GM13977 (cell line): ENCODE results near the gene FSTL5.
"Not testable (repeated sequence)": the region's sequence is repeated elsewhere in the genome, so short reads cannot be mapped to it uniquely, and the experiment has no call there.

Experiments used
- DNase-seq: peaks from one replicate; pipeline ENCODE4 v3.0.0; 2012; ENCODE audit warnings: low spot score
- in situ Hi-C: fragments of 300-500 bp; cut with MboI; formaldehyde crosslinking; loops from one replicate; pipeline ENCODE4 v1.12.0; 2022; ENCODE audit warnings: low sequenced_read_pairs, low pct_unique_long_range_greater_than_20kb, mixed read lengths, inconsistent platforms; ENCODE audit not compliant: unreplicated experiment
- TF ChIP-seq, protein P1 (sequence below): IDR thresholded peaks from 2 replicates; pipeline ENCODE4 v1.5.1; 2012; ENCODE audit warnings: mild to moderate bottlenecking, control low read depth; ENCODE audit not compliant: insufficient read depth; ENCODE audit errors: extremely low read depth, missing control alignments

Gene FSTL5

DNA sequence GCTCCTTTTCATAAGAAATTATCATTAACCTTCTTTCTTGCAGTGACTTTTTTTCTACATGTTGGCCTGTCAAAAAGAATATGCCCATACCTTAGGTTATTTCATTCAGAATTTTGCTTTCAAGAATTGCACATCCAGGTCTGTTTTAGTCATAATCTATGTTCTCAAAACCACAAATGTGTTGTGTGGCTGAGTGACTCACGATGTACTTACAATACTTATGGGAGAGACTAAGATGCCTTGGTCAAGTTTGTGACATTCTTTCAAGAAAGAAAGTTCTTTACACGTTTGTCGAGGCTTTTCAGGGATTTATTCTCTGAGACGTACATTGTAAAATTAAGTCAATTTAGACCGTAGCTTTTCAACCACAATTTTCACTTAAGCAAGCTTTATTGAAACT is 396.7 kb downstream of the FSTL5 start:
- TF ChIP-seq, protein P1, sequence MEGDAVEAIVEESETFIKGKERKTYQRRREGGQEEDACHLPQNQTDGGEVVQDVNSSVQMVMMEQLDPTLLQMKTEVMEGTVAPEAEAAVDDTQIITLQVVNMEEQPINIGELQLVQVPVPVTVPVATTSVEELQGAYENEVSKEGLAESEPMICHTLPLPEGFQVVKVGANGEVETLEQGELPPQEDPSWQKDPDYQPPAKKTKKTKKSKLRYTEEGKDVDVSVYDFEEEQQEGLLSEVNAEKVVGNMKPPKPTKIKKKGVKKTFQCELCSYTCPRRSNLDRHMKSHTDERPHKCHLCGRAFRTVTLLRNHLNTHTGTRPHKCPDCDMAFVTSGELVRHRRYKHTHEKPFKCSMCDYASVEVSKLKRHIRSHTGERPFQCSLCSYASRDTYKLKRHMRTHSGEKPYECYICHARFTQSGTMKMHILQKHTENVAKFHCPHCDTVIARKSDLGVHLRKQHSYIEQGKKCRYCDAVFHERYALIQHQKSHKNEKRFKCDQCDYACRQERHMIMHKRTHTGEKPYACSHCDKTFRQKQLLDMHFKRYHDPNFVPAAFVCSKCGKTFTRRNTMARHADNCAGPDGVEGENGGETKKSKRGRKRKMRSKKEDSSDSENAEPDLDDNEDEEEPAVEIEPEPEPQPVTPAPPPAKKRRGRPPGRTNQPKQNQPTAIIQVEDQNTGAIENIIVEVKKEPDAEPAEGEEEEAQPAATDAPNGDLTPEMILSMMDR = no peak
- in situ Hi-C loops = no loop called here
- no peak for DNase-seq

DNA sequence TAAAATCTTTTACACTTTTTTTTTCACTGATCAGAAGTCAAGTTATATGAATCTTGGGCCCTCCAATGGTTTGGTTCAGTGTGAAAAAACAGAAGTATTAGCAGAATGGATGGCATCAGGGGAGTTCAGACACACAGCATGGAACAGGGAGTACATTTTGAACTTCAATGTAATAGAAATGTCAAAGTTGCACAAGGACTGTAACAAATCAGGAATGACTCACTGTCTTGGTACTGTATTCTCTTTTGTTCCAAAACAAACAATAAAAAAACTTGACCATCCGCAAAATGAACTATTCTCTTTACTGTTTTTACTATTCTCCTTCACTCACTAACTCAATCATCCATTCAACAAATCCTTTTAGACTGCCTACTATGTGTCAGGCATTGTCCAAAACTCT is 401.0 kb downstream of the FSTL5 start:
- TF ChIP-seq, protein P1 = no peak
- in situ Hi-C loops = no loop called here

DNA sequence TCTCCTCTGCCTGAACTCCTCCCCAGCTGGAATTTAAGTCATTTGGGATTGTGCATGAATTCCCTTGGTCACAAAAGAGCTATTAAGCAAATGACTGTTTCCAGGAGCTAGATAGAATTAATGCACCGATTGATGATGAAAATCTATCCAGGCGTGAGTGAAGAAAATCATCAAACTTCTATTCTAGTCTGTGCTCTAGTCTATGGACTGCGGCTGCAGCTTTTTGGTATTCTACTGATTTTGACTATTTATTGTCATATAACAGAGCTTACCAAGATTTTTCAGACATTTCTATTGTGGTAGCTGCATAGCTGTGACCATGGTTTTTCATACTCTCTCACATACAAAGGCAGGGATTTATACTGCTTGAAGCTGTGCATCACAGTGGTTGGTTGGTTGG is 403.8 kb downstream of the FSTL5 start:
- DNase-seq = no peak
- in situ Hi-C loops = no loop called here
- TF ChIP-seq, protein P1 = no peak

More for the DNA sequence above, 401.0 kb downstream of the FSTL5 start:
- DNase-seq = no peak

DNA sequence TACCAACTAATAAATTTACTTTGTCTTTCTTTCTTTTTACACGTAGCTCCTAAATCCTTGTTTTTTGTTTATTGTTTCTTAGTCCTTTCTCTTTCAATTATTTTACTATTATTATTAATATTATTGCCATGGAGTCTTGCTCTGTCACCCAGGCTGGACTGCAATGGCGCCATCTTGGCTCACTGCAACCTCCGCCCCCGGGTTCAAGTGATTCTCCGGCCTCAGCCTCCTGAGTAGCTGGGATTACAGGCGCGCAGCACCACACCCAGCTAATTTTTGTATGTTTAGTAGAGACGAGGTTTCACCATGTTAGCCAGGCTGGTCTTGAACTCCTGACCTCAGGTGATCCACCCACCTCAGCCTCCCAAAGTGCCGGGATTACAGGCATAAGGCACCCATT is 405.4 kb downstream of the FSTL5 start:
- in situ Hi-C loops, DNase-seq: not testable (repeated sequence)

DNA sequence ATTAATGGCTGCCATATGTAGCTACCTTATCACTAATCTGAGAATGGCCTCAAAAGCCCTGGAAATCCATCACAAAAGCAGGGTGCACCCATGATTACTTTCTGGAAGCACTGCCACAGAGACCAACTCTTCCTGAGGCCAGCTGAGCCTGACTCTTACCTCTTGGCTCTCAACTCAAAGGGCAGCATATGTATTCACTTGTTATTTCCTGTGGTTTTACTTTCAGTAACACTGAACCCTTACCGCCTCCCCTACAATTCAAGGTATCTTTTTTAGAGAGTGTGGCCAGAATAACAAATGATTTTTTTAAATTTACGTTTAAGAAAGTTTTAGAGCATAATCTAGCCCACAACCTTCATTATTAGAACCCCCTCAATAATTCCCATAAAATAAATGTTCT is 434.9 kb downstream of the FSTL5 start:
- TF ChIP-seq, protein P1 = no peak

DNA sequence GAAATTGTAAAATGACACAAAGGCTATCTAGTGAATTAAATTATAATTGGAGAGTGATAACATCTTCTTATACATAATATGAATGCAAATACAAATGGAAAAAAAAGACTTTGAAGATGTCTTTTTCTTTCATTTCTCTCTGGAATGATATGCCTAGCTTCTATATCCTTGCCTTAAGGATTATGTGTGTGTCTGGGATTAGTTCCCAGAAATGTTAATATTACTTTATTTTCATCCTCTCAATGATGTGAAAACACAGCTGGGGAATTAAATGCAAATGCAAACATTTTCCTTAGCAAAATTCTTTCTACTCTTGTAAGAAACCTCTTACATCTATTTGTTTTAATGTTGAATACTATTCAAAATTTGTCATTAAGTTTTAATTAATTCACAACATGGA is 441.9 kb downstream of the FSTL5 start:
- TF ChIP-seq, protein P1 = no peak
- no peak for DNase-seq
- in situ Hi-C loops = no loop called here

More for the DNA sequence above, 434.9 kb downstream of the FSTL5 start:
- no peak for DNase-seq
- in situ Hi-C loops = no loop called here

DNA sequence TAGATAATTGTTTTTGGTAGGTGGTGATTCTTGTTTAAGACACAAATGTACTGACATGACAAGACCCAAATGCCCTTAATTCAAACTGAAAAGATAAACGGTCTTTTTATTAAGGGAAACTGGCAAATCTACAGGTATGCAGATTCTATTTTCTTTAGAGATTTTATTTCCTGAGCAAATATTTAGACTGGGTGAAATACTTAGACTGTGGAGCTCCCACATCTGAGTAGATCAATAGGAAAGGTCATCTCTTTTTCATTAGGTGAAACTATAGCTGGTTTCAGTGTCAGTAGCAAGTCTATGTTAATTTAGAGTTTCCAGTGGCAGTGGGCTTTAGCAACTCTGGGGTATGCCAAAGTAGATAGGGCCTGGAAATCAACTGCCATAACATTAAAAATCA is 446.7 kb downstream of the FSTL5 start:
- in situ Hi-C loops = no loop called here
- TF ChIP-seq, protein P1 = no peak
- no peak for DNase-seq
